ENCODE data around the gene CNTRL. TPM values are rescaled to one million over a fixed set of nuclear protein-coding genes. Genes with fewer than 3 reads are reported as not detected.
"Not testable (repeated sequence)": the region's sequence is repeated elsewhere in the genome, so short reads cannot be mapped to it uniquely, and the experiment has no call there.

The CNTRL gene
- total and polyA plus RNA-seq, 12 donors, result 2.5 to 7.5 (median 4.2) TPM

DNA sequence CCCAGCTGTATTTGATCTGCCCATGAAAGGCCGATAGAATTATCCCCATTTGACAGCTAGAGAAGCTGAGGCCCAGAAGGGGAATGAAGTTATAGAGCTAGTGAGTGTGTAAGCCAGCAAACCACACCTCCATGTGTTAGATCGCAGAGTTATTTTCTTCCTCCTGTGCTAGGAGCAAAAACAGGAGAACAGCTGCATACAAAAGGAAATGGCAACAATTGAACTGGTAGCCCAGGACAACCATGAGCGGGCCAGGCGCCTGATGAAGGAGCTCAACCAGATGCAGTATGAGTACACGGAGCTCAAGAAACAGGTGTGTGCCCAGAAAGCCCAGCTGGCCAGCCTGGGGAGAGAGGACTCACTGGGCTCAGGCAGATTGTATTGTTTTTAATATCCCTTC, 96.5 kb downstream of the CNTRL start:
- no peak overlapping the region for H3K4me3 ChIP-seq
- no peak for DNase-seq
- intact Hi-C loops (cut with DNase I), result no loop called here
- TF ChIP-seq, protein P1, sequence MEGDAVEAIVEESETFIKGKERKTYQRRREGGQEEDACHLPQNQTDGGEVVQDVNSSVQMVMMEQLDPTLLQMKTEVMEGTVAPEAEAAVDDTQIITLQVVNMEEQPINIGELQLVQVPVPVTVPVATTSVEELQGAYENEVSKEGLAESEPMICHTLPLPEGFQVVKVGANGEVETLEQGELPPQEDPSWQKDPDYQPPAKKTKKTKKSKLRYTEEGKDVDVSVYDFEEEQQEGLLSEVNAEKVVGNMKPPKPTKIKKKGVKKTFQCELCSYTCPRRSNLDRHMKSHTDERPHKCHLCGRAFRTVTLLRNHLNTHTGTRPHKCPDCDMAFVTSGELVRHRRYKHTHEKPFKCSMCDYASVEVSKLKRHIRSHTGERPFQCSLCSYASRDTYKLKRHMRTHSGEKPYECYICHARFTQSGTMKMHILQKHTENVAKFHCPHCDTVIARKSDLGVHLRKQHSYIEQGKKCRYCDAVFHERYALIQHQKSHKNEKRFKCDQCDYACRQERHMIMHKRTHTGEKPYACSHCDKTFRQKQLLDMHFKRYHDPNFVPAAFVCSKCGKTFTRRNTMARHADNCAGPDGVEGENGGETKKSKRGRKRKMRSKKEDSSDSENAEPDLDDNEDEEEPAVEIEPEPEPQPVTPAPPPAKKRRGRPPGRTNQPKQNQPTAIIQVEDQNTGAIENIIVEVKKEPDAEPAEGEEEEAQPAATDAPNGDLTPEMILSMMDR (IDR thresholded peaks at IDR 0.05), result no peak
- H3K36me3 ChIP-seq, result peaks cover 0 to 100% (median 53%) of the 10 kb centered on the region in 9 donors
- H3K9me3 ChIP-seq, result no peaks in the 10 kb centered on the region
- peaks cover 0 to 5% (median 0%) of the 10 kb centered on the region in 9 donors for H3K4me1 ChIP-seq
- H3K27me3 ChIP-seq, result no peaks in the 10 kb centered on the region
- ATAC-seq, result no peak
- 74 to 84% methylated on average over 5 of the region's 5 CpGs for WGBS, 2 donors
- H3K27ac ChIP-seq, result no peak overlapping the region

DNA sequence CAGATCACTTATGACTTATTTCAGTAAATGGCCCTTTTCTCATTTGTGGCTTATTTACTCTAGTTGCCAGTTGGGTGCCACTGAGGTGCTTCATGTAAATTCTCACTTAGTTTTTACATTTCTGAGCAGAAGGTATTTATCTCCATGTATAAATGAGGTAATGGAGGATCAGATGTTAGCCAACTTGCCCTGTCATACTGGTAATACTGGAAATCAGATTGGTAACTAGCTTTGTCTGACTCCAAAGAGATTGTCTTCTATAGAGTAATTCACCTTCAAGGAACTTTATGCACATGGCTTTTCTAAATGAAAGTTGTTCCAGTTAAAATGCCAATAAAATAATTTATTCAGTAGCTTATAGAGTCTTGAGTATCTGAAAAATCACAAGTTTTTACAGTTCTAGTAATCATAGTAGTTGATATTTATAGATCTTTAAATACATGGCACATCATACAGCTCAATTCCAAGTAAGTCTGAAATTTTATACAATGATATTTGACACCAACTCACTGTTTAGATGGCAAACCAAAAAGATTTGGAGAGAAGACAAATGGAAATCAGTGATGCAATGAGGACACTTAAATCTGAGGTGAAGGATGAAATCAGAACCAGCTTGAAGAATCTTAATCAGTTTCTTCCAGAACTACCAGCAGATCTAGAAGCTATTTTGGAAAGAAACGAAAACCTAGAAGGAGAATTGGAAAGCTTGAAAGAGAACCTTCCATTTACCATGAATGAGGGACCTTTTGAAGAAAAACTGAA, 98.2 kb downstream of the CNTRL start:
- Histone ChIP-seq H3K27ac (no peak overlapping the region), H3K36me3 (peaks cover 0 to 100% (median 51%) of the 10 kb centered on the region in 9 donors), H3K27me3 (no peaks in the 10 kb centered on the region), H3K4me3 (no peak overlapping the region), H3K9me3 (no peaks in the 10 kb centered on the region), H3K4me1 (peaks cover 0 to 5% (median 0%) of the 10 kb centered on the region in 9 donors)
- TF ChIP-seq, protein P1 (IDR thresholded peaks at IDR 0.05), result no peak
- no peak for DNase-seq
- WGBS, 2 donors, result 96 to 97% methylated on average over 1 of the region's 1 CpG
- ATAC-seq, result no peak
- intact Hi-C loops (cut with DNase I), result no loop called here

DNA sequence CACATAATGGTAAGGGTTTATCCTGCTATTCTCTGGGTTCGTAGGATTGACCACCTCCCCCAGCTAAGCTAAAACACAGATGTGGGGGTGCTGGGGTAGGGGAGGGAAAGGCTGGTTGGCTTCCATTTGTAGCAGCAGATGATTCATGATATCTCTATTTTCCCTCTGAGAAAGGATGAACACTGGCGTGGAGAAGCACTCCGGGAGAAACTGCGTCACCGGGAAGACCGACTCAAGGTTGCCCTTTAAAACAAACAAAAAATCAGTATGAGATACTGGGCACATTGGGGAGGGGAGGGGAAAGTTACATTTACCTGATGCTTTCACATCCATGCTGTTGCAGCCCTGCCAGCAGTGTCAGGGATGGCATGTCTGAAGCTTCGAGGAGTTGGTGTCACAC, 98.7 kb downstream of the CNTRL start:
- no peak overlapping the region for H3K4me3 ChIP-seq
- TF ChIP-seq, protein P1 (IDR thresholded peaks at IDR 0.05), result no peak
- WGBS, 2 donors, result 95 to 96% methylated on average over 7 of the region's 7 CpGs
- H3K27me3 ChIP-seq, result no peaks in the 10 kb centered on the region
- no peak for DNase-seq
- H3K4me1 ChIP-seq, result peaks cover 0 to 5% (median 0%) of the 10 kb centered on the region in 9 donors
- no peak overlapping the region for H3K27ac ChIP-seq
- intact Hi-C loops (cut with DNase I), result no loop called here
- no peak for ATAC-seq
- H3K9me3 ChIP-seq, result no peaks in the 10 kb centered on the region
- peaks cover 0 to 100% (median 47%) of the 10 kb centered on the region in 9 donors for H3K36me3 ChIP-seq

DNA sequence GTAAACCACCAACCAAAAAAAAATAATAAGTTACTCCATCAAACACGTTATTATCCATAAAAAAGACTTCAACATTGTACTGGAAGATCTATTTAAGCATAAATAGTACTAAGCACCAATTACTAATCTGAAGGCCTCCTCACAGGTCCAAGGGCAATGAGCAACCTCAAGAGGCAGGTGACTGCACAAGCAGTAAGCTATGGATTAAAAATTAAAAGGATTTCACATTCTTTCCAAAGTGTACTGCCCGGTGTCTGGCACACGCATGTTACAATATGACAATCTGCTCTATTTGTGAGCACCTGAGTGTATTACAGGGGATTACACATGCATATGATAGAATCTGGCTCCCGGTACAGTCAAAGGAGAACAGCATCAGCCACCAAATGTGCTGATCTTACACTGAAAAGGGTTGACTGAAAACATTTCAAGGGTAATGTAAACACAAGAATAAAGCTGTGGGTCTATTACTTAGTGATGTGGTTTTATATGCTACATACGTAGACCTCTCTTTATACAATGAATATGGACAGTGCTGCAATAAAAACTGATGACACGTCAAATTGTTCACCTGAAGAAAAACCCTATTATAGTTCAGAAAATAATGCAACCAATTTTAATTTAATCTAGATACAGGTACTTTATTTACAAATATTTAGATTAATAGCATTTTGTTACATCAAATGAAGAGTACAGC, 104.1 kb downstream of the CNTRL start:
- Histone ChIP-seq H3K4me3 (no peak overlapping the region), H3K27ac (no peak overlapping the region), H3K36me3 (peaks cover 0 to 100% (median 20%) of the 10 kb centered on the region in 9 donors), H3K27me3 (no peaks in the 10 kb centered on the region), H3K4me1 (peaks cover 0 to 37% (median 19%) of the 10 kb centered on the region in 9 donors), H3K9me3 (no peaks in the 10 kb centered on the region)
- no peak for DNase-seq
- WGBS, 2 donors, result 91 to 93% methylated on average over 6 of the region's 6 CpGs
- ATAC-seq, result no peak
- TF ChIP-seq, protein P1 (IDR thresholded peaks at IDR 0.05), result no peak
- intact Hi-C loops (cut with DNase I), result no loop called here

DNA sequence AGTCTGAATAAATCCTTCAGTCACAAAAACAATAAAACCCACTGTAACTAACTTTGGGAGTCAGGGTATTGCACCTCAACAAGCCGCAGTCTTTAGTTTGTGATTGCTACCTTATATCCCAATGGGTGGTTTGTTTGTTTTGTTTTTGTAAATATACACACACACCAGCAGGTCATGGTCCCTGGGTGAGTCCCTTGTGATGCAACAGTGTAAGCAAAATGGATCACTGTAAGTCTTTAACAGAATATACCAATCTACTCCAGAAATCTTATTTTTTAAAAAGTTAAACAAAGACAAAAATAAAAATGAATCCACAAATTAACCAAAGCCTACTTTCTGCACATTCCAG, 104.6 kb downstream of the CNTRL start:
- peaks cover 0 to 42% (median 24%) of the 10 kb centered on the region in 9 donors for H3K4me1 ChIP-seq
- H3K4me3 ChIP-seq; H3K27me3 ChIP-seq; ATAC-seq; H3K9me3 ChIP-seq; intact Hi-C loops (cut with DNase I); H3K27ac ChIP-seq; DNase-seq: not testable (repeated sequence)
- 93 to 97% methylated on average over 1 of the region's 1 CpG for WGBS, 2 donors
- peaks cover 0 to 99% (median 20%) of the 10 kb centered on the region in 9 donors for H3K36me3 ChIP-seq

All from heart right ventricle (tissue), 16 donors.